Gastroesophageal sphincter (tissue), 4 donors: ENCODE measurements around the gene RARRES1. TPM values are rescaled to one million over a fixed set of nuclear protein-coding genes. Genes with fewer than 3 reads are reported as not detected.

Experiments used
- ATAC-seq: fragments of 150-250 bp; one replicate; pipeline ENCODE4 v1.9.1; 2016; ENCODE audit warnings: mild to moderate bottlenecking, moderate library complexity
- H3K27ac ChIP-seq, 4 donors: fragments of 200-600 bp; sonication (generic) in 3 of 4; 1 replicate in 3 of 4; 2 replicates in 1 of 4; pipeline ENCODE4 v1.5.1; 2016 to 2019
- H3K27me3 ChIP-seq: fragments of 200-600 bp; sonication (generic); one replicate; pipeline ENCODE4 v1.5.1; 2019
- H3K36me3 ChIP-seq, 2 donors: fragments of 200-600 bp; sonication (generic); one replicate each; pipeline ENCODE4 v1.5.1; 2019; ENCODE audit warnings: control low read depth in 1 of 2
- H3K4me1 ChIP-seq, 3 donors: fragments of 200-600 bp; sonication (generic); 1 replicate in 2 of 3; 2 replicates in 1 of 3; pipeline ENCODE4 v1.5.1; 2016 to 2019; ENCODE audit warnings: control low read depth in 2 of 3
- H3K4me3 ChIP-seq, 2 donors: fragments of 200-600 bp; sonication (generic); one replicate each; pipeline ENCODE4 v1.5.1; 2019; ENCODE audit warnings: mild to moderate bottlenecking in 1 of 2, moderate library complexity in 1 of 2
- H3K9me3 ChIP-seq, 3 donors: fragments of 200-600 bp; sonication (generic); one replicate each; pipeline ENCODE4 v1.5.1; 2017 to 2019; ENCODE audit warnings: control low read depth in 2 of 3
- EP300 ChIP-seq: sonication (generic); formaldehyde crosslinking; IDR thresholded peaks from one replicate; pipeline ENCODE4 v1.6.1; 2017; ENCODE audit warnings: antibody characterized with exemption, mild to moderate bottlenecking
- POLR2A ChIP-seq, 2 donors: fragments of 450-650 bp; IDR thresholded peaks; one replicate each; pipeline ENCODE4 v1.6.1; 2017; ENCODE audit warnings: antibody characterized with exemption in 2 of 2, mild to moderate bottlenecking in 2 of 2, moderate library complexity in 1 of 2
- POLR2AphosphoS5 ChIP-seq: sonication (generic); formaldehyde crosslinking; IDR thresholded peaks from one replicate; pipeline ENCODE4 v1.6.1; 2017; ENCODE audit warnings: antibody characterized with exemption
- WGBS, 2 donors: methylation state at CpG; one replicate each; pipeline ENCODE4 v1.1.5; 2018; ENCODE audit warnings: low coverage in 1 of 2; 5-methylcytosine and 5-hydroxymethylcytosine counted together
- total RNA-seq, 4 donors: library from RNA; depleted of rRNA; stranded (reverse); fragments of >200 nt; gene quantifications; one replicate each; pipeline ENCODE4 v1.1.0, GENCODE V29; 2016
- TF ChIP-seq, protein P1 (sequence below), 4 experiments: fragments of 200-600 bp in 2 of 4; fragments of 450-650 bp in 2 of 4; sonication (generic) in 1 of 4; IDR thresholded peaks; one replicate each; pipeline ENCODE4 v1.5.1; 2017 to 2019; ENCODE audit warnings: antibody characterized with exemption in 4 of 4, mild to moderate bottlenecking in 2 of 4, moderate library complexity in 2 of 4

RARRES1 gene
- total RNA-seq, 4 donors from 2014 or later: 4.8 to 110 (median 42.7) TPM

DNA sequence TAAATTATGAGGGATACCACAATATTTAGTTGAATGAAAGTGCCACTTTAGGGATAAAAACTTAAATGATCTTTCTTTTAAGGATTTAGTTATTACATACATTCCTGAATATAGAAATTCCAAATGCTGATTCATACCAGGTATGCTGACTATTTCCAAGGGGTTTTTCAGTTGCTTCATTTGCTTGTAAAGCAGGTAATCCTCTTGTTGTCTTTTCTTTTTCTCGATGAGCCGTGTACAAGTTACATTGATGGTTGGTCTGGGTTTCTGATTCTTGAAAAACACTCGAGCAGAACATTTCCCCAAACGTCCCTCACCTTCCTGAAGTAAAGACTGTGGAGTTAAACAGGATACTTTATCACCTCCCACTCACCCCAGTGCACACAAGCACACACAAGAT lies 21.7 kb downstream of the RARRES1 start:
- Histone ChIP-seq H3K27ac (no peak overlapping the region), H3K36me3 (peaks cover 0 to 46% of the 10 kb centered on the region in 2 donors)

DNA sequence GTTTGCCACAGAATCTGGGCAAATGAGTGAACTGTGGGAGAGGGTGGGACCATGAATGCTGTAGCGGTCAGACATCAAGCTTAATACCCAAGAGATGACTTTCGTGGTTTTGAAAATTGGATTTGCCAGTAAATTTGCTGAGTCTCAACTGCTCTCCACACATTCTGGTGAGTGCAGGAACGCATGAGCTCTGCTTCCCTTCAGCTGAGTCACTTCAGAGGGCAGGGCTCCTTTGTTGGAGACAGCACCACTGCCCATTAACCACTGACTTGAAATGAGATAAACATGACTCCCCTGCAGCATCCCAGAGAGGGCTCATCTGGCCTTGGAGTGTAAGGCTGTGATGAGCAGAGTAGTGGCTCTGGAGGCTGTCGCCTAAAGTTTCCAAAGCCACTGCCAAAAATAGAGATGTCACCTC lies 22.6 kb downstream of the RARRES1 start:
- ATAC-seq: peak; percentile 41
- no peaks in the 10 kb centered on the region for H3K9me3 ChIP-seq
- no peak overlapping the region for H3K4me3 ChIP-seq
- WGBS, 2 donors: 38 to 77% methylated on average over 3 of the region's 4 CpGs
- H3K4me1 ChIP-seq: peaks cover 0 to 21% (median 0%) of the 10 kb centered on the region in 3 donors
- no peak overlapping the region for H3K27ac ChIP-seq
- peaks cover 0 to 53% of the 10 kb centered on the region in 2 donors for H3K36me3 ChIP-seq
- TF ChIP-seq POLR2A (IDR thresholded peaks at IDR 0.05): no peak
- TF ChIP-seq EP300: no peak
- TF ChIP-seq, protein P1, sequence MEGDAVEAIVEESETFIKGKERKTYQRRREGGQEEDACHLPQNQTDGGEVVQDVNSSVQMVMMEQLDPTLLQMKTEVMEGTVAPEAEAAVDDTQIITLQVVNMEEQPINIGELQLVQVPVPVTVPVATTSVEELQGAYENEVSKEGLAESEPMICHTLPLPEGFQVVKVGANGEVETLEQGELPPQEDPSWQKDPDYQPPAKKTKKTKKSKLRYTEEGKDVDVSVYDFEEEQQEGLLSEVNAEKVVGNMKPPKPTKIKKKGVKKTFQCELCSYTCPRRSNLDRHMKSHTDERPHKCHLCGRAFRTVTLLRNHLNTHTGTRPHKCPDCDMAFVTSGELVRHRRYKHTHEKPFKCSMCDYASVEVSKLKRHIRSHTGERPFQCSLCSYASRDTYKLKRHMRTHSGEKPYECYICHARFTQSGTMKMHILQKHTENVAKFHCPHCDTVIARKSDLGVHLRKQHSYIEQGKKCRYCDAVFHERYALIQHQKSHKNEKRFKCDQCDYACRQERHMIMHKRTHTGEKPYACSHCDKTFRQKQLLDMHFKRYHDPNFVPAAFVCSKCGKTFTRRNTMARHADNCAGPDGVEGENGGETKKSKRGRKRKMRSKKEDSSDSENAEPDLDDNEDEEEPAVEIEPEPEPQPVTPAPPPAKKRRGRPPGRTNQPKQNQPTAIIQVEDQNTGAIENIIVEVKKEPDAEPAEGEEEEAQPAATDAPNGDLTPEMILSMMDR (IDR thresholded peaks at IDR 0.05): no peak
- TF ChIP-seq POLR2AphosphoS5: no peak
- no peaks in the 10 kb centered on the region for H3K27me3 ChIP-seq

More for the DNA sequence above, 21.7 kb downstream of the RARRES1 start:
- 80 to 83% methylated on average over 2 to 4 of the region's 4 CpGs for WGBS, 2 donors
- peaks cover 0 to 21% (median 0%) of the 10 kb centered on the region in 3 donors for H3K4me1 ChIP-seq
- no peak overlapping the region for H3K4me3 ChIP-seq
- ATAC-seq: no peak
- H3K9me3 ChIP-seq: no peaks in the 10 kb centered on the region
- TF ChIP-seq EP300: no peak
- no peaks in the 10 kb centered on the region for H3K27me3 ChIP-seq

DNA sequence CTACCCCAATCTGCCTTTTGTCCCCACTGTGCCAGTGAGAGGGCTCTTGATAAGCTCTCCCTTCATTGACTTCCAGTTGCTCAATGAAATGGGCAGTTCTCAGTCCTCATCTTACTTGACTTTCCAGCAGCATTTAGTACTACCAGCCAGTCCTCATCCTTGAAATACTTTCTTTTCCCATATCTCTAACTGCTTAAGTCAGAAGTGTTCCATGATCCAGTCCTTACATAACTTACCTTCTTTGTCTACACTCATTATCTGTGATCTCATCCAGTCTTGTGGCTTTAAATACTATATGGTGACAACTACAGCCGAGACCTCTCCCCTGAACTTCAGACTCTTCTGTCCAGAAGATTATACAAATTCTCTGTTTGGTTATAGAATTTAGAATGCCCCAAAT lies 28.7 kb downstream of the RARRES1 start:
- TF ChIP-seq POLR2AphosphoS5: no peak
- no peak for TF ChIP-seq EP300
- no peak for TF ChIP-seq POLR2A (IDR thresholded peaks at IDR 0.05)
- TF ChIP-seq, protein P1 (IDR thresholded peaks at IDR 0.05): no peak
- ATAC-seq: no peak
- H3K4me3 ChIP-seq: no peak overlapping the region
- H3K27me3 ChIP-seq: no peaks in the 10 kb centered on the region
- H3K27ac ChIP-seq: no peak overlapping the region
- WGBS, 2 donors: 80 to 89% methylated on average over 1 of the region's 1 CpG
- H3K9me3 ChIP-seq: no peaks in the 10 kb centered on the region
- H3K4me1 ChIP-seq: peaks cover 0 to 13% (median 0%) of the 10 kb centered on the region in 3 donors
- peaks cover 0 to 52% of the 10 kb centered on the region in 2 donors for H3K36me3 ChIP-seq

DNA sequence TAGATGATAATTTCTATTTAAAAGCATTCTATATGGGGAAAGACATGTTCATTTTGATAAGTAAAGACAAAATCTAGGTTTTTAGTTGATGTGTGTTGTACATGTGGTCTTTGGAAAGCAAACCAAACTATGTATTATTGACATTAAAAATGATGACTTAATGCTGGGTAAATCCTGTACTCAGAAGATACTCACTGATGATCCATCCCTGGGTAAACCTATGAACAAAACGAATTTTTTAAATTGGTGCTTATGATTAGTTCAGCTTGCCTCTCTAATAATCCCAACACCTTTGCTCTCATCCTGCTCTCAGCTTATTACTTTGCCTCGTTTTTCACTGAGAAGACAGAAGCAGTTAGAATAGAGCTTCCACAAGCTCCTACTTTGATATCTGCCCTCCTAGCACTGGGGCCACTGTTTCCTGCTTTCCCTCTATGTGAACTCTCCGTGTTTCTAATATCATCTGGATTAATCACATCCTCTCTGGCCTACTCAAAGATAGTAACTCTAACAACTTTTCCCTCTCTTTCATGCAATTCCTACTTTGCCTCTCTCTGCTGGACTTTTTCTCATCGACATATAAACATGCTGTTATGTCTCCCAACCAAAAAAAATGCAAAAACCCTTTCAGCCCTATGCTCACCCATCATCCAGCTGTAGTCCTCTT lies 29.3 kb downstream of the RARRES1 start:
- peaks cover 0 to 13% (median 0%) of the 10 kb centered on the region in 3 donors for H3K4me1 ChIP-seq
- no peaks in the 10 kb centered on the region for H3K27me3 ChIP-seq
- no peak for ATAC-seq
- TF ChIP-seq, protein P1 (IDR thresholded peaks at IDR 0.05): no peak
- TF ChIP-seq EP300 (no peak), POLR2A (IDR thresholded peaks at IDR 0.05) (no peak), POLR2AphosphoS5 (no peak)
- WGBS, 2 donors: 55 to 84% methylated on average over 4 of the region's 4 CpGs
- no peaks in the 10 kb centered on the region for H3K9me3 ChIP-seq
- peaks cover 0 to 46% of the 10 kb centered on the region in 2 donors for H3K36me3 ChIP-seq
- H3K4me3 ChIP-seq: no peak overlapping the region
- no peak overlapping the region for H3K27ac ChIP-seq

DNA sequence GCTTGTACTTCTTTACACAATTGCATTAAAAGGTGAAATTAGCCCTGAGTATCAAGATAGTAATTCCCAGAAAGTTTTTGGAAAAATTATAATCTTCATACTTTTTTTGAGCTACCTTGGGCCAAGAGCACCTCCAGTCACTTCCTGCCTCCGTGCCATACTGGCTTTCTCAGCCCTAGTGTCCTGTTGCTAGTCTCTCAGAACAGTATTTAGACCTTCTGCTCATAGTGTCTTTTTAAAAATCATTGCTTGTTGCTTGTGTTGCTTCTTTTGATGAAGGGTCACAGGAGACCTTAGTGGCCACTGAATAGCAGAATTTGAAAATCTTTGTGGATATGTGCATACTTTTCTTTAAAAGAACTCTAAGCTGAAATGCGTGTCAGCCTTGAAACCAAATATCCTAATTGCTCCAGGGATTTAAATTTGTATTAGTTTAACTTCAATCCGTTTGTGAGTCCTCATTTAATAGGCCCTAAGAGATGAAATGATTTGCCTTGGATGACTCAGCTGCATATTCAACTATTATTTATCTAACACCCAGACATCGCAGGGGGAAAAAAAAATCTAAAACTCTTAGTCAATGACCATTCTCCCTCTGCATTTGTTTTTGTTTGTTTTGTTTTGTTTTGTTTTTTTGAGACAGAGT lies 30.7 kb downstream of the RARRES1 start:
- Histone ChIP-seq H3K4me3 (no peak overlapping the region), H3K27me3 (no peaks in the 10 kb centered on the region), H3K4me1 (peaks cover 0 to 17% (median 0%) of the 10 kb centered on the region in 3 donors), H3K36me3 (peaks cover 0 to 34% of the 10 kb centered on the region in 2 donors), H3K27ac (no peak overlapping the region), H3K9me3 (no peaks in the 10 kb centered on the region)
- WGBS, 2 donors: 57 to 74% methylated on average over 4 of the region's 4 CpGs
- TF ChIP-seq POLR2A (IDR thresholded peaks at IDR 0.05): no peak
- TF ChIP-seq EP300: no peak
- TF ChIP-seq, protein P1 (IDR thresholded peaks at IDR 0.05): no peak
- no peak for TF ChIP-seq POLR2AphosphoS5
- ATAC-seq: no peak
